SIG-M5 treated with dmso at 0.1 percent for 504 hours (cell line): ENCODE measurements around the gene ABCA5.
A peak's percentile ranks its signal among the peaks of the same experiment; 100 is the strongest.
"Not testable (repeated sequence)": the region's sequence is repeated elsewhere in the genome, so short reads cannot be mapped to it uniquely, and the experiment has no call there.

ENCODE experiments used
- DNase-seq: peaks from one replicate; lab custom pipeline; 2025; ENCODE audit not compliant: unreplicated experiment; lab: John Stamatoyannopoulos, UW

ABCA5 gene

GRCh38 chr17:69222707-69223258 is 104.2 kb downstream of the ABCA5 start:
- no peak for DNase-seq

- DNase-seq, result no peak
Observed at GRCh38 chr17:69220098-69220497, 106.8 kb downstream of the ABCA5 start.

DNA sequence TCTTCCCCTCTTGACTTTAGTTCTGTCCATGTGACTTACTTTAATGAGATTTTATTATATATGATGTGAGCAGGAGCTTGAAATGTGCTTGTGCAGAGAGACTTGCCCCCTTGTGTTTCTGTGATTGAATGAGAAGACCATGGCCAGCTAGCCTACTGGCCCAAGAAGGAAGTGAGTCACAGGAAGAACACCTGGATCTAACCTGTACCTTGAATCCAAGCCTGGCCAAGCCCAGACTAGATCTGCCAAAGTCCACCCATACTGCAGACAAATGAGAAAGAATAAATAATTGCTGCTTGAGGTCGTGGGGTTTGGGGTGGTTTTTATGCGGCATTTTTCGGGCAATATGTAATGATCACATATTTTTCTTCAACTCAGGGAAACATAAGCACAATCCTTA is 107.9 kb downstream of the ABCA5 start:
- DNase-seq, result no peak

DNA sequence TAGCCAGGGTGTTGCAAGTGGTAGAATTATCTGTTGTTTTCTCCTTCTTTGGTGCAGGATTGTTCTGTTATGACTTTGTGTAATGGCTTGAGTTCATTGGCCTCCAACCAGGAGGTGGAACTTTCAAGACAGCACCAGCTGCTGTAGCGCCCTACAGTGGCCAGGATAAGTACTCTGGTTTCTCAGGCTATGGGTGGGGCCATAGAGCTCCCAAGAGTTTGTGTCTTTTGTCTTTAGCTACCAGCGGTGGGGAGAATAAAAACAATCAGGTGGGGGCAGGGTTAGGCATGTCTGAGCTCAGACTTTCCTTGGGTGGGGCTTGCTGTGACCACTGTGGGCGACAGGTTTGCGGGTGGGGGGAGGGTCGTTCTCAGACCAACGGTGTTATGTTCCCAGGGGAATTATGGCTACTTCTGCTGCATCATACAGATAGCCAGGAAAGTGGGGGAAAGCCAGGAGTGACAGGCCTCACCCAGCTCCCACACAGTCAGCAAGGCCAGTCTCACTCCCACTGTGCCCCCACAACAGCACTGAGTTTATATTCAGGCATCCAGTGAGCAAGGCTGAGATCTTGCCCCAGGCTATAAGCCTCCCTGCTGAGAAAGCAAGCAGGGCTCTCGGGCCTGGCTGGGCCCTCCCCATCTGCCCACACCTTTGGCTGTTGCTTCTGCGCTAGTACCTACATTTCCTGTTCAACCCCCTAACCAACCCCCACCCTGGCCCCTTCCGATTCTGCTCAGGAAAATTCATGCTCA is 113.7 kb downstream of the ABCA5 start:
- DNase-seq, result no peak

DNA sequence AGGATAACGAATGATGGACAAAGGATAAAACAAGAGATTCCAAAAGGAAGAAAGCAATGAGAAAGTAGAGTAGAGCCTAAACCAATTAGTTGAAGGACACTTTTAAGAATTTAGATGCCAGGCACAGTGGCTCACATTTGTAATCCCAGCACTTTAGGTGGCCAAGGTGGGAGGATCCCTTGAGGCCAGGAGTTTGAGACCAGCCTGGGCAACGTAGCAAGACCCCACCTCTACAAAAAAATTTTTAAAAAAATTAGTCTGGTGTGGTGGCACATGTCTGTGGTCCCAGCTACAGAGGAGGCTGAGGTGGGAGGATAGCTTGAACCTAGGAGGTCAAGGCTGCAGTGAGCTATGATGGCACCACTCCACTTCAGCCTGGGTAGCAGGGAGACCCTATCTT is 118.3 kb downstream of the ABCA5 start:
- no peak for DNase-seq

GRCh38 chr17:69207151-69207550 is 119.8 kb downstream of the ABCA5 start:
- peak; percentile 44 for DNase-seq

- DNase-seq, result no peak
Observed at GRCh38 chr17:69198238-69198637, 128.7 kb downstream of the ABCA5 start.

- not testable (repeated sequence) for DNase-seq
Observed at GRCh38 chr17:69196105-69196653, 130.8 kb downstream of the ABCA5 start.
